ENCODE results near the gene LARP6.
"Not testable (repeated sequence)": the region's sequence is repeated elsewhere in the genome, so short reads cannot be mapped to it uniquely, and the experiment has no call there.

LARP6 gene

GRCh38 chr15:70829371-70830166 lies 24.4 kb downstream of the LARP6 start:
- DNase-seq: no peak

GRCh38 chr15:70827721-70828120 lies 26.2 kb downstream of the LARP6 start:
- no peak for DNase-seq

- no peak for DNase-seq
These were observed 27.3 kb downstream of the LARP6 start for GRCh38 chr15:70826634-70827033.

- DNase-seq: no peak
These were observed 28.1 kb downstream of the LARP6 start for GRCh38 chr15:70825841-70826240.

DNA sequence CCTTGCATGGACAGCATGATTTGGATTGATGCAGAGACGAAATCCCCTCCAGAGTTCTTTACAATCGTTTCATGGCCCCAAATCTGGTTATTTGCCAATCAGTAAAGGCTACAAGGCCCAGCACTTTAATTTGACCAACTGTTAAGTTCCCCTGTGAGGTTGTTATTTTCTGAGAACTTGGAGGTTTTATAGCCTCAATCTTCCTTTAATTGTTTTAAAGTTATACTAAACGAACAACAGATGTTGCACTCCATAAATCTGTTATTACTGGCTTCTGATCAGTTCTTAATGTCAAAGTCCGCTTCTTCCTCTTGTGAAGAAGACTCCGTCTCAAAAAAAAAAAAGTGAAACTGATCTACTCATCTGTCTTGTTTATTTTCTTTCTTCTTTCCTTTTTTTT lies 30.8 kb downstream of the LARP6 start:
- DNase-seq: no peak

DNA sequence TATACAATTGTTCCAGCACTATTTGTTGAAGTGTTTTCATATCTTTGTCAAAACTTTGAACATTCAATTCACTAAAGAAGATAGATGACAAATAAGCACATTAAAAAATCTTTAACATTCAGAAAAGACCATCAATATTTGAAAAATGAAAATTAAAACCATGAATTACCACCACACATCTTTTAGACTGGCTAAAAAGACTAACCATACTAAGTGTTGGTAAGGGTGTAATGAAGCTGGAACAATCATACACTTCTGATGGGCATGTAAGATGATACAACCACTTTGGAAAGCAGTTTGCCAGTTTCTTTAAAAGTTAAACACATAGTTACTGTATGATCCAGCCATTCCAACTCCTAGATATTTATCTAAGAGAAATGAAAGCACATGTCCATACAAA lies 33.7 kb downstream of the LARP6 start:
- DNase-seq: no peak

DNA sequence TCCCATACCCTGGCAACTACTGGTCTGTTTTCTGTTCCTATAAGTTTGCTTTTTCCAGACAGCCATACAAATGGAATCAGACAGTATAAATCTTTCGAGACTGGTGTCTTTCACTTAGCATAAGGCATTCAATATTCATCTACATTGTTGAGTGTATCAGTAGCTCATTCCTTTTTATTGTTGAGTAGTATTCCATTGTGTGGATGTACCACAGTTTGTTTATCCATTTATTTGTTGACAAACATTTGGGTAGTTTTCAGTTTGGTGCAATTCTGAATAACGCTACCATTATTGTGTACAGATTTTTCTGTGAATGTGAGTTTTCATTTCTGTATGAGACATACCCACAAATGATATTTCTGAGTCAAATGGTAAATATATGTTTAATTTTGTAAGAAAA lies 35.4 kb downstream of the LARP6 start:
- no peak for DNase-seq

- no peak for DNase-seq
These were observed 36.7 kb downstream of the LARP6 start for GRCh38 chr15:70817266-70817665.

- DNase-seq: peak; percentile 93
These were observed 38.4 kb downstream of the LARP6 start for GRCh38 chr15:70815604-70816003.

GRCh38 chr15:70815011-70815410 lies 38.9 kb downstream of the LARP6 start:
- DNase-seq: not testable (repeated sequence)

DNA sequence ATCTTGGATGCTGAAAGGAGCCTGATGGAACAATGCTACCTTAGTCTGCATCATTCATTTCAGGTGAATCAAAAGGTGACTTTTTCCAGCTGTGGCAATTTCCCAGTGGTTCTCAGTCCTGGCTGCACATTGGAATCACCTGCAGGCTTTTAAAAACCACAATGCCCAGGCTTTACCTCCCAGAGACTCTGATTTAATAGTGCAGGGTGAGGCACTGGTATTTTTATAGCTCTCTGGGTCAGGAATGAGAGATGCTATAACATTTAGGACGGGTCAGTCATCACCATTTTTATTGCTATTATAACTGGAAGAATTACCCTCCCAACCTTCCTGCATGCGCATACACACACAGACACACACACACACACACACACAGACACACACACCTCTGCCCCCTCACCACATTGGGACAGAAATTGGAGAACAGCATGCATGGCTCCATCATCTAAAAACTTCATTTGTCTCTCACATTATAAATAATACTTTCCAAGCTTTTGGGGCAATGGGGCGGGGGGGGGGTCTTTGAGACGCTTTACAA lies 41.1 kb downstream of the LARP6 start:
- no peak for DNase-seq

DNA sequence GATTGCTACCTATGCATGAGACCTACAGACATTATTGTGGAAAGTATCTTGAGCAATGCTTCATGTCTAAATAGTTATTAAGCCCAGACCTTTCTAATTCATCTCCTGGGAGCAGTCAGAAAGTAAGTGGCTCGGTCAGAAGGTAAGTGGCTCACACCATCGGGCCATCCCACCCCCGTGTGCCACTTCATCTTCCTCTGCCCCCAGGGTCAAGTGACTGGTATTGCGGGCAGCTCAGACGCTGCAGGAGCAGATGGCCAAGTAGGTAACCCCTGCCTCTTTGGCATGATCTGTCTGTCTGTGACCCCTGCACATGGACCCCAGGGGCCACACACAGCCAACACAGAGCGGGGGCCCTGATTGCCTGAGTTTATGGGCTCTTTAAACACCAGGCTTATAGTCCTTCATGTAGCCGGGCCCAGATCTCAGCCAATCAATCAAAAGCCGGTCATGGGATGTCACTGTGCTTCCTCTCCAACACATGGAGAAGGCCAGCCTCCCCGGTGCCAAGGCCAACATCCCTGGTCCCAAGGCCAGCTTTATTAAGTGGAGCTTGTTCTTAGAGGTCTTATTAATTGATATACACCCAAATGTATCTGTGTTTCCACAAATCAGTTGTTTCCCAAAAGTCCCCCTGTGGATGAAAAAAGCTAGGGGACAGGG lies 42.9 kb downstream of the LARP6 start:
- DNase-seq: no peak

GRCh38 chr15:70806992-70807712 lies 46.8 kb downstream of the LARP6 start:
- DNase-seq: no peak

- DNase-seq: not testable (repeated sequence)
These were observed 49.6 kb downstream of the LARP6 start for GRCh38 chr15:70804388-70804787.

- DNase-seq: no peak
These were observed 51.3 kb downstream of the LARP6 start for GRCh38 chr15:70802629-70803028.

DNA sequence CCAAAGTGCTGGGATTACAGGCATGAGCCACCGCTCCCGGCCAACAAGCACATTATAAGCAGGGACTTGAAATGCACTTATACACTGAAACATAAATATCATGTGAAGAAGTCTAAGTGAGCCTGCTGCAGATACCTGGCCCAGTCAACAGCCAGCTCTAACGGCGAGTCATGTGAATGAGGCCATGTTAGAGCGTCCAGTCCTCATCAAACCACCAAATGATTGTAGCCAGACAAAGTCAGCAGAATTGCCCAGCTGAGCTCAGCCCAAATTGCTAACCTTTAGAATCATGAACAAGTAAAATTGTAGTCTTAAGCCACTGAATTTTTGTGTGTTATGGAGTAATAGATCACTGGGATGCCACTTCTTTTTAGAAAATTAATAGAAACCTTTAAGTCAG lies 52.8 kb downstream of the LARP6 start:
- DNase-seq: no peak

DNA sequence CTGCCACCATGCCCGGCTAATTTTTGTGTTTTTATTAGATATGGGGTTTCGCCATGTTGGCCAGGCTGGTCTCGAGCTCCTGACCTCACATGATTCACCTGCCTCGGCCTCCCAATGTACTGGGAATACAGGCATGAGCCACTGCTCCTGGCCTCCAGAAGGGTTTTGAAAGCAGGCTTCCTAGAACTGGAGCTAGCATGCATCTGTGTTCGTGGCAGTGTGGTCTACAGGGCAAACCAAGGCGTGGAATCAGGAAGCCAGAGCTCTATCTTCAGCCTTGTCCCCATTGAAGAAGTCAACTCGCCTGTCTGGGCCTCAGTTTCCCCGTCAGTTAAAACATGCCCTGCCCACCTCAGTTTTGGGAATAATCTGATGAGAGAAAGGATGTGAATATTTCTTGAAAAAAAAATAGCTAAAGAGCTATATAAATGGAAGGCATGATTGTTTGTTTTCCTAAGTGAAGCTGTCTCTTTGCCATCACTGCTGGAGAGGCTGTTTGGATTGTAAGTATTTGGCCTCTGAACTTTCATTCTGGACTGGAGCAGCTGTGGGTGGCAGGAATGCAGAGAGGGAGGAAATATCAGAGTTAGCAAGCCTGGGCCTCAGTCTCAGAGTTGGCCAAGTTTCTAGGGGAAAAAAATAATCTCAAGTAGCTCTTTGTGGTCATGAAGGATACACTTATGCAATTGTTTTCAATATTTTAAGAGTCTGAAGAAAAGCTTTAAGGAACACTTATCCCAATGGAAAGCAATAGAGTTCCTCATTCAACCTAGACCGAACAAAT lies 54.1 kb downstream of the LARP6 start:
- DNase-seq: peak; percentile 17

DNA sequence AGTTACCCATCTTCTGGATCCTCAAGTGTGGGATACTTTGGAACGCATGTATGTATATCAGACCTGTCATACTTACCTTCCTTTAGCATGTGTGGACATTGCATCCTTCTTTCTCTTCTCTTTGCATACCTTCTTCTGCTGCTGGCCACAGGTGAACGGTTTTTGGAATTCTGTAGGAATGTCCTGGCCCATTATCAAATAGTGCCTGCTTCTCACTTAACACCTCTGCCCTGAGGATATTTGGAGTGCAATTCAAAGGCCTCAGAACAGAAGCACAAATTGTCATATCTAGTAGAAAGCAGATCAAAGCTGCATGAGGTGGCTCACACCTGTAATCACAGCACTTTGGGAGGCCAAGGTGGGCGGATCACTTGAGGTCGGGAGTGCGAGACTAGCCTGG lies 56.5 kb downstream of the LARP6 start:
- DNase-seq: no peak

GRCh38 chr15:70796516-70797310 lies 57.2 kb downstream of the LARP6 start:
- DNase-seq: no peak

DNA sequence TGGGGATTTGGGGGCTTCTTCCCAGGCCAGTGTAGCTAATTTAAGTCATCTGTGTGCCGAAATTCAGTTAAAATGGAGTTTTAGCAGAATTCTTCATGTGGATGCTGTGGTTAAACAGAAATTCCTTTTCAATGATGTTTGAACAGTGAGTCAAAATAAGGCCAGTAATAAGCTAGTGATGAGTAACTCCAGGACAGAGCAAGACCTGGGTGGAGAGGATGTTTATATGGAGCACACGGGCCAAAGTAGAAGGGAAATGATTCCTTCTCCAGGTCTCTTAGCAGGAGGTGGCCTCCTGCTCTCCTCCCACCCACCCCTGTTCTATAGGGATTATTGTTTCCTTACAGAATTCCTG lies 58.7 kb downstream of the LARP6 start:
- peak; percentile 43 for DNase-seq

DNA sequence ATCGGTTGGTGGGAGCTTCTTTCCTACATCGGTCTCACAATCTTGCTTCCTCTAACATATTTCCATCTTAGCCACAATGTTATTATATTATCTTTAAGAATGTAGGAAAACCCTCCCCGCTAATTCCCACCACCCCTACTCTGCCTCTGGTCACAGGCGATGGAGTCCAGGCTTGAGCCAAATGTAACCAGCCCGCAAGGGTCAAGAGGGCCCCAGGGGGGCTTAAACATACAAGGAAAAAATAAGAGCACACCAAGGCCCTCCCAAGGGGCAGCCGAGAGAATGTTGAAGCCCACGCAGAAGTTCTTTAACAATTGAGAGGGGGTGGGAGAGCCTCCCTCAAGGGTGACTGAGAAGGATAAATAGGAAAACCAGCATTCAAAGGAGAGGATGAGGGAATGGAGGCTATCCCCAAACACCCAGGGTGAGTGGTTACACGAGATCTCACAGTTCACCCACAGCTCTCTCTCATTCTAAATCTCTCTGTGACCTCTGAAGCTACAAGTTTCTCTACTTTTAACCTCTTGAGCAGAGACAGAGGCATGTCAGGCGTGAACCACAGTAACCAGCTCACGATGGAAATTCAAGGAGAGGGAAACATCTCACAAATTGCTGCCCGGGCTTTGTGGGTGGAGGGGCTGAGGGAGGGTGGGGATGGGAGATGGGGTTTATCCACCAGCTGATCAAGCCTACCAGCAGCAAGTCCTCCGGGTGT lies 59.2 kb downstream of the LARP6 start:
- no peak for DNase-seq
